SKM-1 treated with dmso at 0.1 percent for 144 hours (cell line): ENCODE measurements around the gene HDAC1.
A peak's percentile ranks its signal among the peaks of the same experiment; 100 is the strongest.

Experiments
- DNase-seq: peaks from one replicate; lab custom pipeline; 2025; ENCODE audit not compliant: unreplicated experiment; lab: John Stamatoyannopoulos, UW

The HDAC1 gene

DNA sequence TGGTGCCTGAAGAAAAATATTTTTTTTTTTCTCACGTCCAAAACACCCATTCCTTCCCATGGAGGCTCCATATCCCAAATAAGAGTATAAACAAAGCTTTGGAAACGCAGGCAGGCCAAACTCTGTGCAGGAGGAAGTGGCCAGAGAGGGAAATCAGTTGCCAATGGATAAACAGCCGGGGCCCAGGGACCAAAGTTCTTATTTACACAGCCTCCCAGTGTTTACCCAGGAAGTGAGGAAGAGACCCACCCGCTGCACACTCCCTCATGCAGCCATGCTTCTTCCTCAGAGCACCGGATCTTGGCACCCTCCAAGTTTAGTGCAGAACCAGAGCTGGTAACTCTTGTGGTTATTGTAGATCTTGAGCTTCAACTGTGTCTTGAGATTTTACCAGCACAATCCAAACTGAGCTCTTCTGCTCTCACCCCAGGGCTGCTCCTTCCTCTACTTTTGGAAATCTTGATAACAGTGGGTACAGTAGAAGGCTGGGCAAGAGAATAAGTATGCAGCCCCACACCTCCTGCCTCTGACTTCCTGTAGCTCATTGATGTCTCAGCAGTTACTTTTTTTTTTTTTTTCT lies 29.9 kb downstream of the HDAC1 start:
- DNase-seq = no peak

DNA sequence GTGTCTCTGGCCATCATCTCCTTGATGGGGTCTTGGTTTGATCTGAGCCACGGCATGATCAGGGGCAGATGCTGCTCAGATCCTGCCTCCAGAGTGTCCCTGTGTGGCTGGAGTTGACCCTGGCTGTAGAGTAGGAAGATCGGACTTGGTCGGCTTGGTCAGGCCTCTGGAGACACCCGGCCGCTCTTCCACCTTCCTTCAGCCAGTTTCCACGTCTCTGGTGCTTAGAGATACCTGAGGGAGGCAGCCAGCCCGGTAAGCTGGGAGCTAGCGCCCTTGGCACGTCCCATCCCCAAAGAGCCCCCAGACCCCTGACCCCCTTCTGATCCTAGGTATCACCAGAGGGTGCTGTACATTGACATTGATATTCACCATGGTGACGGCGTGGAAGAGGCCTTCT lies 35.3 kb downstream of the HDAC1 start:
- no peak for DNase-seq

DNA sequence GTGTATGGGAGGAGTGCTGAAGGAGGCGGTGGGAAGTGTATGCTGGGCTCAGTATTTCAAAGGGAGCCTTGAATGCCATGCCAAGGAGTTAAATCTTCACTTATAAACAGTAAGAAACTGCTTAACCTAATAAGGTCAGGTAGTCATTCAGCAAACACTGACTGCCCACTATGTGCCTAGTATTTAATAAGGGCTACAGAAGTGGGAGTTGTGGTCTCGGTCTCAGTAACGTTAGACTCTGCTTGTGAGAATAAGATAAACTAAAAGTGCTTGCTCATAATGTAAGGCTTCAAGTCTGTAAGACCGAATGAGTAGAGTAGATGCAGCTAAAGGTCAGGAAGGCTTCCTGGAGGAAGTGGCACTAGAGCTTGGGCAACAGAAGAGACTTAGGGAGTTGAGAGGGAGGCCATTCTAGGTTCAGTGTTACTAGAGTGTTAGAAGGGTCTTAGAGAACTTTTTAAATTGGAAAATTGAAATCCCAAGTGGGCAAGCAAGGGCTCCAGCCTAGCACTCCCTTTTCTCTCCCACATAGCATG lies 38.1 kb downstream of the HDAC1 start:
- no peak for DNase-seq

DNA sequence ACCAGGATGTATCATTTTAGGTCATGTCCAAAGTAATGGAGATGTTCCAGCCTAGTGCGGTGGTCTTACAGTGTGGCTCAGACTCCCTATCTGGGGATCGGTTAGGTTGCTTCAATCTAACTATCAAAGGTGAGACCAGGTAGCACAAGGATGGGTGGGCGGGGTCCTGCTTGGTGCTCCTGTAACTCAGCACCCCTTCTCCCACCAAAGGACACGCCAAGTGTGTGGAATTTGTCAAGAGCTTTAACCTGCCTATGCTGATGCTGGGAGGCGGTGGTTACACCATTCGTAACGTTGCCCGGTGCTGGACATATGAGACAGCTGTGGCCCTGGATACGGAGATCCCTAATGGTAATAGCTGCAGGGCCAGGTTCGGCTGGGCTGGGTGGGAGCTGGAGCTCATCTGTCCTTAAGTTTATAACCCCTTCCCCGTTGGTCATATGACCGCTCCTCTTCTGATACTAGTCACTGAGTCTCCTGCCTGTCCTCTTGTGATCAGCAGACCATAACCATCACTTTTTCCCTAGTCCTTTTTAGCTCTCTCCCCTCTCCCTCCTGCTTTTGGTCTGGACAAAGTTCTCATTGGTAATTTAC lies 38.8 kb downstream of the HDAC1 start:
- no peak for DNase-seq

DNA sequence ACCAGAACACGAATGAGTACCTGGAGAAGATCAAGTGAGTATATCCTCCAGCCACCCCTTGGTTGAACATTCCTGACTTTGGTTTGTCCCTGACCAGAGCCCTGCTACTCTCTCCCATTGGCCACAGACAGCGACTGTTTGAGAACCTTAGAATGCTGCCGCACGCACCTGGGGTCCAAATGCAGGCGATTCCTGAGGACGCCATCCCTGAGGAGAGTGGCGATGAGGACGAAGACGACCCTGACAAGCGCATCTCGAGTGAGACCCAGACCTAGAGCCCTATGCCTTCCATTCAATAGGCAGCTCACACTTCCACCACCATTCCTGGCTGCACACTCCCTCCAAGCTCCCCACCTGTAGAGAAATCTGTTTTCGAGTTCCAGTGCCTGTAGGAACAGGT lies 39.7 kb downstream of the HDAC1 start:
- DNase-seq = no peak

DNA sequence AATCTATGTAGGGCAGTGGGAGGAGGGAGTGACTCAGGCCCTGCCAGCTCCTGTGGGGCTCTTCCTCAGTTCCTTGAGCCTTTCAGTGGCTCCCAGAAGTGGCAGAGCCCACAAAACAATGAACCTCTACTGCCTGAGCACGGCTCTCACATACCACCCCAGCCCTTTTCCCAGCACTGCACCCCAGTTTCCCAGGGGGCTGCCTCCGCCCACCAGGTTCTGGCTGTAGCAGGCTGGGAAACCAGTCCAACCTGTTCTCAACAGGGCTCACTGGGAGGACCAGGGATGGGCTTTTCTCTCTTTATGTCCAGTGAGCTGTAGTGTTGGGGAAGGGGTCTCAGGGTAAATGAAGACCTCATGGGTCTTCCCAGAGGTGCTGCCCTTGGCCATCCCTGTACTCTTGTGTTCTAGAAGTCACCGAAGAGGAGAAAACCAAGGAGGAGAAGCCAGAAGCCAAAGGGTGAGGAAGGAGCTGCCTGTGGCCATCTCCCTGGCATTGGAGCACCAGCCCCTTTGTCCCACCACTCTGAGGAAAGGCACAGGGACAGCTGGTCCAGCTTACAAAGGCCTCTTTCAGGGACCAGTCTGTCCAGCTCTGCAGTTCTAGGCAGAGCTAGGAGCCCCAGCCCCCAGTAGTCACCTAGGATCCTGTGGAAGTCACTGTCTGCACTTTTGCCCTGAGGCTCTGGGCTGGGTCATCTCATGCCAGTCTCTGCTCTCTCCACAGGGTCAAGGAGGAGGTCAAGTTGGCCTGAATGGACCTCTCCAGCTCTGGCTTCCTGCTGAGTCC lies 40.6 kb downstream of the HDAC1 start:
- no peak for DNase-seq

DNA sequence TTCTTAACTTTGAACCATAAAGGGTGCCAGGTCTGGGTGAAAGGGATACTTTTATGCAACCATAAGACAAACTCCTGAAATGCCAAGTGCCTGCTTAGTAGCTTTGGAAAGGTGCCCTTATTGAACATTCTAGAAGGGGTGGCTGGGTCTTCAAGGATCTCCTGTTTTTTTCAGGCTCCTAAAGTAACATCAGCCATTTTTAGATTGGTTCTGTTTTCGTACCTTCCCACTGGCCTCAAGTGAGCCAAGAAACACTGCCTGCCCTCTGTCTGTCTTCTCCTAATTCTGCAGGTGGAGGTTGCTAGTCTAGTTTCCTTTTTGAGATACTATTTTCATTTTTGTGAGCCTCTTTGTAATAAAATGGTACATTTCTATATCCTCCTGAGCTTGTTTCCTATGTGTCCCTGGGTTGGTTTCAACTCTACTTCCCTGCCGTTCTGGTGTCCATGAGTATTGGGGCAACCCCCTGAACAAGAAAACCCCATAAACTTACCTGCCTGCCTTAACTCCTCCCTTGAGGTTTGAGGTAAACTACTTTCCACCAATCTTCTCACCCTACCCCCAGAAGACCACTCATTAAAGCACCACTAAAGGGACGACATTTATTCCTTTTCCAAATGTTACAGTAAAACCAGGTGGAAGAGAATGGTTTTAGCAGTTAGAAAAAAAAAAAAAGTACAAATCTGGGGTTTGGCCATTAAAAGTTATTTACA lies 41.5 kb downstream of the HDAC1 start:
- DNase-seq = no peak

DNA sequence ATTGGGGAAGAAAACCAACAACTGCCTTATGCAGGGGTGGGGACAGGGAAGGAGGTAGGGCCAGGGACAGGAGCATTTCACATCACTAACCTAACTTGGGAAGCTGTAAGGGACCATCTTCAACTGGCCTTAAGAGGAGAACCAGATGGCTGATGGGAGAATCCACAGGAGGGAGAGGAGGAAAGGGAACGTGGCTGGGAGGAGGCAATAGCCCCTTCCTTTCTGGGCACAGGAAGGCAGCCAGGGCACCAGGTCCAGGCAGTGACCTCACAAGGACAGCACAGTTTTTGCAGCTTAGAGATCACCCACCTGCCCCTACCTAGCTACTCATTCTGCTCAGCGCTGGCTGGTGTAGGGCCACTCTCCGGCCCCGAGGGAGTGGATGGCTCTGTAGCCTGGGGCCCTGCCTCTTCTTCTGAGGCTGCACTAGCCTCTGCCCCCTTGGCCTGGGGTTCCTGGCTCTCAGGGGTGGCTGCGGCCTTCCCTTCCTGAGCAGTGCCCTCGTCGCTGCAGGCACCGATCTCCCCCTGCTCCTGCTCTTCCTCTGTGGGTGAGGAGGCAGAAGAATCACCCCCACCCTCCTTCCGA lies 42.5 kb downstream of the HDAC1 start:
- no peak for DNase-seq

DNA sequence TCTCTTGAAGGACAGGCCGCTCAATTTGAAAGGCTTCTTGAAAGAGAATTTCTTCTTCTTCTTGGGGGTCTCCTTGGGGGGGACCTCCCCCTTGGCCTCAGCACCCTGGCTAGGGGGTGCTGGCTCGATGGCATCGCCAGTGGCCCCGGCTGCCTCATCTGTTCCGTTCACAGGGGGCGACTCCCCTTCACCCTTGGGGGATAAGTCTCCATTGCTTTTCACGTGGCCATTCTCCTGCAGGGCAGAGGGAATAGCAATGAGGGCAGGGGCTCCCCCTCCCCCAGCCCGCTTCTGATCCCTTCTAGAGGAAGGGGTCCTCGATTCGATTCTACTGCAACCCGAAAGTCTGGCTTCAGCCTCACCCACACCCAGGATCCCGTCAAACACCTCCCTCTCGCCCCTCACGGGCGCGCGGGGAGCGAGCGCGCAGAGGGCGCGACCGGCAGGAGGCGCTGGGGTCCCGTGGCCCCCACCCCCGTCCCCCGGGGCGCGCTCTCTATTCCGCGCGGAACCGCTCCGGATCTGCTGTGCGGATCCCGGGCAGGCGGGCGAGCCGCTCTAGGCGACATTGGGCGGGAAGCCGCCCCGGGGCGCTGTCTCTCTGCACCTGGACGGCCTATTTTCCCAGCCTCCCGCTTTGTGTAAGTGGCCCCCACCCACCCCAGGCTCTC lies 43.1 kb downstream of the HDAC1 start:
- no peak for DNase-seq

DNA sequence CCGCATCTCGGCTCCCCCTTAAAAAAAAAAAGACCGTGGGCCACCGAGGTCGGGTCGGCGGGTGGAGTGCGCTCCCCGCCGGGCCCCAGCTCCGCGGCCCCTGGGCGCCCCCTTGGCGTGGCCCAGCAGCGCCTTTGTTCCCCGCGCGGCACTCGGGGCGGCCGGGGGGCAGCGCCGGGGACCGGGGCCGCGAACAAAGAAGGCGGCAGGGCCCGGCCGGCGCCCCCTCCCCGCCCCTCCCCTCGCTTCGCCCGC lies 43.6 kb downstream of the HDAC1 start:
- DNase-seq = no peak

DNA sequence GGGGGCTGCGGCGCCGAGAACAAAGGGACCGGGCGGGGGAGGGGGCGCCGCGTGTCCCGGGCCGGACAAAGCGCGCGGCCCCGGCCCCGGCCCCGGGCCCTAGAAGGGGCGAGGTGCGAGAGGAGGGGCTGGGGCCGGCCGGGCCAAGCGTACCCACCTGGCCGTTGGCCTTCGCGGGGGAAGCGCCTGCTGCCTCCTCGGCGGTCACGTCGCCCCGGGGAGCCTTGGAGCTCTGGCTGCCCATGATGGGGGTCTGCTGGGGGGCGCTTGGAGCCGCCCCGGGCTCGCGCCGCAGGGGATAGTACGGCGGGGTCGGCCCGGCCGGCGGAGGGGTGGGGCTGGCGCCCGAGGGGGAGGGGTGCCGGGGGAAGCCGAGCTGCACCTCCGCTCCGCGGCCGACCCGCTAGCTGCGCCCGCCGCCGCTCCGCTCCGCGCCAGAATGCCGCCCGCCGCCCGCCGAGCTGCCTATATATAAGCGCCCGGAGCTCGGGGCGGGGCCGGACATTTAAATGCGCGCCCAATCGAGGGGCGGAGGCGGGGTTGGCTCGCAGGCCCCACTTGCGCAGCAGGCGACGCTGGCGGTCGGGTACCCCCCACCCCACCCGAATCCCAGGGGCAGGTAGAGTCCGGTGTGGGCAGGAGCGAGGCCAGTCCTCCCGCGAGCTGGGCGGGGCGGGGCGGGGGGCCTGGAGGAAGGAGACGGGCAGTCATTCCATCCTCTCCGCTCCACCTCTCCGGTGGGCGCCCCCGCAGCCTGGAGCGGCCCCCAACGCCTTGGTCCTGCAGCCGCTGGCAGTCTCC lies 44.1 kb downstream of the HDAC1 start, which contains the start of gene MARCKSL1:
Gene MARCKSL1 (minus strand): TSS at position 444 of the 801 bp plus-strand sequence. CDS start 200 bp downstream, at position 244.
- DNase-seq = no peak

DNA sequence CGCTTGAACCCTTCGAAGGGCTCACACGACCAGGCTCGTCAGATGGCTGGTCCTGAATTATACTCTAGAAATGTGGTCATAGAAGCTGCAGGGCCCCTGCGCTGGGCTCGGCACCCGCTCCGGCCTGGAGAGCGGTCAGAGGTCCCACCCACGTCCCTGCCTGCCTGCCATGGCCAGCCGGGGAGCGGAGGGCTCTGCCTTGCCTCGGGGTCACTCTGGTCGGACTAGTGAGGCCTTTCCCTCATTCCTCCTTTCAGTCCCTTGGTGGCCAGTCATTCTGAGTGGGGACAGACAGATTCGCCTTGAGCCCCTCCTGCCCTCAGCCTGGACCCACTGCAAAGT lies 44.7 kb downstream of the HDAC1 start:
- no peak for DNase-seq

DNA sequence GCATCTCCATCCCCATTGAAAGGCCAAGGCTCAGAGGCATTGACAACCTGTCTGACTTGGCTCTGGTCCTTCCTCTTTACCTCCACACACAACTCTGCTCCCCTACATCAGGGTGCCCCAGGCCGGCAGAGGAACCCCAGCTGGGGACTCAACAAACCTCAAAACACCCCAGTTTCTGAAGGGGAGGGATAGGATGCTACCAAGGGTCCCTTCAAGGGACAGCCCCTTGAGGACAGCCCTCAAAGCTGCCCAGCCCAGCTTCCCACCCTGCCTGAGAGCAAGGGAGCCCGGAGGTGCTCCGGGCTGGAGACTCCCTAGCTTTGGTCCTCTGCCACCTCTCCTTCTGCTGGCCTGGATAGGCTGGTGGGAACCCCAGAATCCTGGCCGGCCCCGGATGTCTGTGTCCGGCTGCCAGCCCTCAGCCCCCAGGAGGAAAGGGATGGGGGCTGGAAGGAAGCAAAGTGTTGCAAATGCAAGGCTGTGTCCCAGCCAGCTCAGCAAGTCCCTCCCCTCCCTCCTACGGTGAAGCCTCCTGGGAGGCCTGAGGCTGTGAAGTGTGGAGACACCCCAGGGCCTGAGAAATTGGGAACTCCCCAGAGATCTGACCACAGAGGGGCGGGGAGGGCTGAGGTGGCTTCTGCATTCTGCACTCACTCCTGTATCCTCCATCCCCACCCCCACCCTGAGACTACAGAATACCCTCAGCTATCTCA lies 45.2 kb downstream of the HDAC1 start:
- DNase-seq = peak; percentile 90

DNA sequence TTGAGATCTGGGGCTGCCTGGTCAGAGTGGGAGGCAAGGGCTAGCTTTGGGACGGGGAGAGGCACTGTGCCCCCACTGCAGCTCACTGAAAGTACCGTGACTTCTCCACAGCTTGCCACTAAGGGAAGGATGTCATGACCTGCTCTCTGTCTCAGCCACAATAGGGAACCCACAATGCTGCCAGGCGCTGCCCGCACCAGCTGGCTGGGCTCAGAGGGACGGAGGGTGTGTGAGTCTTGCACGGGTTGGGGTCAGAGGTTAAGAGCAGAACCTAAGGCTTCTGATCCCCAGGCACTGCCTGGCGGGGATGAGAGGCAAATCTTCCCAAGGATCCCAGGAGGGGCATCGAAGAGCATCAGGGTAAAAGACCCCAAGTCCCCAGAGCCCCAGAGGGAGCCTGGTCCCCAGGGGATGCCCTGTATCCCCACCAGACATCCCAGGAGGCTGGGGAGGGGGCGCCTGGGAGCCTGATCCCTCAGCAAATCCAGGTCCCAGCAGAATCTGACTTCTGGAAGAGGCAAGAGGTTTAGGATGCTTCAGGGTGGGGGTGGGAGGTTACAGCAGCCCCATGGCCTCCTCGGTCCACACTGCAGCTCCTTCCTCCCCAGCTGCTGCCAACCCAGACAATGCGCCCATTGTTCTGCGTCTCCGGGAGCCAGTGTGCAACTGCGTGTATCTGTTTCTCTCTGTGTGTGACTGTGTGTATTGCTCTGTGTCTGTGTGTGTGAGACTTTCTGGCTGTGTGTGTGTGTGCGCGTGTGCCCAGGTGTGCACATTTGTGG lies 46.2 kb downstream of the HDAC1 start:
- peak; percentile 62 for DNase-seq

DNA sequence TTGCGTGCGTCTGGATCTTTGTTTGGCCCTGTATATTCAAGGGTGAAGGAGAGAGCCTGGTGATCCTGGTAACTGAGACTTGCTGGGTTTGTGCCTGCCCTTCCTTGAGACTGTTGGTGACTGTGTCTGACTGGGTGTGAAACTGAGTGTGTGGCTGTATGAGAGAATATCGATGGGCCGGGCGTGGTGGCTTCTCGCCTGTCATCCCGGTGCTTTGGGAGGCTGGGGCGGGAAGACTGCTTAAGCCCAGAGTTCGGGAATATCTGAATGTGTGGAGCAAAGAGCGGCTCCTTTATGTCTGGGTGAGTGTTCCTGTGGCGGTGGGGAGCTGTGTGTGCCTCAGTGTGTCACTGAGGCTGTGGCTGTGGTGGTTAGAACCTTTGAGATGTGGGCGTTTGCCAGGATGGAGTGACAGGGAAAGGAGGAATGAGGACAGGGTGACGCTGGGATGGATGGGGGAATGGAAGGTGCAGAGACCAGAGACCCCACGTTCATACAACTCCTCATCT lies 46.8 kb downstream of the HDAC1 start:
- DNase-seq = no peak

DNA sequence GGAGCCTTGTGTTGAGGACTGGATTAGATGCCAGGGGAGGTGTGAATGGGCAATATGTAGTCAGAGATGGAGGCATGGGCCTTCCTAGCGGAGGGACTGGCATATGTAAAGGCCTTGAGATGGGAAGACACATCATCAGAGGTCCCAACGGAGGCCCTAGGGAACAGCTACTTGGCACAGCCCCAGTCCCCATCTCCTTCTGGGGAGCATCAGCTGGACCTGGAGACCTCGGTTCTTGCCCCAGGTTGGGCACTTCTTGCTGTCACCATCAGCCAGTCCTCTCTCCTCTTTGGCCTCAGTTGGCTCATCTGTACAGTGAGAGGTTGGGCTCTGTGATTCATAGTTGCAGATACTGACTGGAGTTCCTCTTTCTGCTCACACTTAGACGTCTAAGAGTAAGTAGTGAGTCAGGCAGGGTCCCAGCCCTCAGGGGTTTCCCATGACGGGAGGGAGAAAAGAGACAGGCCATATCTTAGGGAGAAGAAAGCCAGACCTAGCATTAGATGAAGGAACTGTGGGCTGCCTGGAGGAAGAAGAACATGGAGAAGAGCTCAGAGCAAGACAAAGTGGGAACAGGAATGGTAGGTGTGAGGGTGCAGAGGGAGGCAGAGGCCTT lies 47.6 kb downstream of the HDAC1 start:
- DNase-seq = peak; percentile 80

DNA sequence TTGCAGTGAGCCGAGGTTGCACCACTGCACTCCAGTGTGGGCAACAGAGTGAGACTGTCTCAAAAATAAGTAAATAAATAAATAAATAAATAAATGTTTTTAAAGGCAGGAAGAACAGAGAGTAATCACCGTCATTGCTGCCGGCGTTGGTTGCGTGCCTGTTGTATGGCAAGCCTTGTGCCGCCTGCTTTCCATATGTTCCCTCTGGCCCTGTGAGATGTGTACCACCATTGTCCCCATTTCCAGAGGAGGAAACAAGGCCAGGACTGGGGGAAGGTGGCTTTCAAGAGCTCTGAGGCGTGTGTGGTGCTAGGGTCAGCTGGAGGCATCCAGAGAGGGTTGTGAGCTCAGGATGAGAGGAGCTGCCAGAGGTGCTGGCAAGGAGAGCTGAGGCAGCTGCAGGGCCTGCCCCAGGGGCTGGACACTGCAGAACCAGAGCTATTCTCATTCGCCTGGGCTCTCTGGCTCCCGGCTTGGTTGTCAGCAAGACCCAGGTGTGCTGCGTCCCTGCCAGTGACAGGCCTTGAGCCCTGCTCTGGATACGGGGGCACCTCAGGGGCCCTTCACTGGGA lies 49.4 kb downstream of the HDAC1 start:
- no peak for DNase-seq

DNA sequence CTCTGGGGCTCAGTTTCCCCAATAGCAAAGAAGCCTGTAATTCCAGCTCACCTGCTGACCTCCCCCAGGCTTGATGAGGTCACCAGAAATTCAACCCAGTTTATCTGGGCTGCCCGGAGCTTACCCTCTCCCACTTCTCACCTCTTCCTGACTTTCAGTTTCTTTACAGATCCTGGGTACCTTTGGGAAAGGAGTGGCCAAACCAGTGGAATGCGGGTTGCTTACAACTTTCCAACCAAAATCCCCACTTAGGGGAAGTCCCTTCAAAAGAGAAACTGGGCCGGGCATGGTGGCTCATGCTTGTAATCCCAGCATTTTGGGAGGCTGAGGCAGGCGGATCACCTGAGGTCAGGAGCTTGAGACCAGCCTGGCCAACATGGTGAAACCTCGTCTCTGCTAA lies 50.1 kb downstream of the HDAC1 start:
- DNase-seq = no peak
